Measurements from ENCODE around the gene OSBPL6. TPM values are rescaled to one million over a fixed set of nuclear protein-coding genes. Genes with fewer than 3 reads are reported as not detected.

The OSBPL6 gene
- total RNA-seq, 1 experiment from 2014 or later = 2.3 TPM

DNA sequence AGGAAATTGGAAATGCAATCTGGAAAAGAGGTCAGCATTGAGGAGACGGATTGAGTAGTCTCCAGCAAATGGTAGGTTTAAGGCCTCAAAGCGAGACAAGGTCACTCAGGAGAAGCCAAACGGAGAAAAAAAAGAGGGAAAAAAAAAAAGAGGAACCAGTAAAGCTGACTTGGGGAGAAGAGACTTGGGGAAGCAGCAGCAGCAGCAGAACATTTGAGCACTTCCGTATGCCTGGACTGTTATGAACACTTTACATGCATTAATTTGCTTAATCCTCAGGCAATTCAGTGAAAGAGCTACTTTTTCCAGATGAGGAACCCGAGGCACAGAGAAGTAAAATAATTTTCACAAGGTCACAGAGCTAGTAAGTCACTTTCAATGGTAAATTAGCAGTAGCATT is 81.3 kb downstream of the OSBPL6 start:
- no peak overlapping the region for H3K27ac Mint-ChIP-seq (ENCODE audit: unreplicated experiment)
- H3K9me3 Mint-ChIP-seq (ENCODE audit: low read depth, unreplicated experiment) = no peaks in the 10 kb centered on the region
- peaks cover 19% of the 10 kb centered on the region for H3K4me1 Mint-ChIP-seq (ENCODE audit: low read depth, unreplicated experiment)
- DNase-seq = no peak
- CTCF ChIA-PET = interaction anchor here (0.8 kb wide), 1 partner anchor 19 kb away, joined by 4 read pairs; no protein-coding TSS in a partner anchor
- no peaks in the 10 kb centered on the region for H3K36me3 Mint-ChIP-seq (ENCODE audit: insufficient read depth, unreplicated experiment)
- no peaks in the 10 kb centered on the region for H3K27me3 Mint-ChIP-seq (ENCODE audit: unreplicated experiment)
- H3K4me3 Mint-ChIP-seq (ENCODE audit: low read depth, unreplicated experiment) = no peak overlapping the region
- intact Hi-C loops (cut with micrococcal nuclease; ENCODE audit: unreplicated experiment) = no loop called here
- no TSS peak for BruUV-seq (replicated peaks)
- TF ChIP-seq, protein P1, sequence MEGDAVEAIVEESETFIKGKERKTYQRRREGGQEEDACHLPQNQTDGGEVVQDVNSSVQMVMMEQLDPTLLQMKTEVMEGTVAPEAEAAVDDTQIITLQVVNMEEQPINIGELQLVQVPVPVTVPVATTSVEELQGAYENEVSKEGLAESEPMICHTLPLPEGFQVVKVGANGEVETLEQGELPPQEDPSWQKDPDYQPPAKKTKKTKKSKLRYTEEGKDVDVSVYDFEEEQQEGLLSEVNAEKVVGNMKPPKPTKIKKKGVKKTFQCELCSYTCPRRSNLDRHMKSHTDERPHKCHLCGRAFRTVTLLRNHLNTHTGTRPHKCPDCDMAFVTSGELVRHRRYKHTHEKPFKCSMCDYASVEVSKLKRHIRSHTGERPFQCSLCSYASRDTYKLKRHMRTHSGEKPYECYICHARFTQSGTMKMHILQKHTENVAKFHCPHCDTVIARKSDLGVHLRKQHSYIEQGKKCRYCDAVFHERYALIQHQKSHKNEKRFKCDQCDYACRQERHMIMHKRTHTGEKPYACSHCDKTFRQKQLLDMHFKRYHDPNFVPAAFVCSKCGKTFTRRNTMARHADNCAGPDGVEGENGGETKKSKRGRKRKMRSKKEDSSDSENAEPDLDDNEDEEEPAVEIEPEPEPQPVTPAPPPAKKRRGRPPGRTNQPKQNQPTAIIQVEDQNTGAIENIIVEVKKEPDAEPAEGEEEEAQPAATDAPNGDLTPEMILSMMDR (IDR thresholded peaks at IDR 0.05; ENCODE audit: unreplicated experiment) = no peak

DNA sequence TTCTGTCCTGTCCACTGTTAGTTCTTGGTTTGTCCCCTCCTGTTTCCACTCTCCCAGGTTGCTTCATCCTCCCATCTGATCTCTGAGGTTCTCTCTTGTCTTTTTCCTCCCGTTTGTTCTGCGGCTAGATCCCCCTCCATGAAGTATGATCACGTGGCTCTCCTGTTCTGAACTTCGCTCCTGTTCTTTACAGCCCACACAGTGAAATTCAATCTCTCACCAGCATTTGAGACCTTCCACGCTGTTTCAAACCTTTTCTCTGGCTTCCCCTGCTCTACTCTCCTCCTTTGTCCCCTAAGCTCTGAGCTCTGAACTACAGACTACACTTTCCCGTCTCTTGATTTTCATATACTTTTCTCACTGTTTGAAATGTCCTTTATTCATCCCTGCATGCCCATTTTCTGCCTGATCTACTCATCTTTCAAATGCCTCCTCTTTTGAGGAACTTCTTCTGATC is 83.5 kb downstream of the OSBPL6 start:
- Mint-ChIP-seq H3K27me3 (ENCODE audit: unreplicated experiment) (no peaks in the 10 kb centered on the region), H3K4me3 (ENCODE audit: low read depth, unreplicated experiment) (no peak overlapping the region), H3K4me1 (ENCODE audit: low read depth, unreplicated experiment) (peaks cover 31% of the 10 kb centered on the region), H3K9me3 (ENCODE audit: low read depth, unreplicated experiment) (no peaks in the 10 kb centered on the region), H3K27ac (ENCODE audit: unreplicated experiment) (peak overlapping the region; percentile 28), H3K36me3 (ENCODE audit: insufficient read depth, unreplicated experiment) (no peaks in the 10 kb centered on the region)
- TF ChIP-seq, protein P1 (IDR thresholded peaks at IDR 0.05; ENCODE audit: unreplicated experiment) = no peak
- no TSS peak for BruUV-seq (replicated peaks)
- CTCF ChIA-PET = no interaction called here
- intact Hi-C loops (cut with micrococcal nuclease; ENCODE audit: unreplicated experiment) = no loop called here
- no peak for DNase-seq

DNA sequence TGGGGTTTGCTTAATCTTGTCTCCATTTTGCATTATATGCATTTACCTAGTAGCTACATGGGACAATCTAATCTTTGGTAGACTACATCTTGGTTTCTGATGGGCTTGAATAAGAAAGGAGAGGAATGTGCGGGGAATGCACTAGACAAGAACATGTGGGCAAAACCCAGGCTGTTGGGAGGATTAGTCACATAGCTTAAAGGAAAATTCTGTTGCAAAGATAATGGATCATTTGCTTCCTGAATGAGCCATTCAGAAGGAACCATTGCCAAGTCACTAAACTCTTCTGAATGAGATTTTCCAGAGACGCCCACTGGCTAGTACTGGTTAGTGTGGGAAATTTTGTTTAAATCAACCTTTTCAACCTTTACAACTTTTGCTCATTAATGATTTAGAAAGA is 84.8 kb downstream of the OSBPL6 start:
- Mint-ChIP-seq H3K27me3 (ENCODE audit: unreplicated experiment) (no peaks in the 10 kb centered on the region), H3K4me1 (ENCODE audit: low read depth, unreplicated experiment) (peaks cover 31% of the 10 kb centered on the region), H3K27ac (ENCODE audit: unreplicated experiment) (no peak overlapping the region), H3K9me3 (ENCODE audit: low read depth, unreplicated experiment) (no peaks in the 10 kb centered on the region), H3K36me3 (ENCODE audit: insufficient read depth, unreplicated experiment) (no peaks in the 10 kb centered on the region), H3K4me3 (ENCODE audit: low read depth, unreplicated experiment) (no peak overlapping the region)
- intact Hi-C loops (cut with micrococcal nuclease; ENCODE audit: unreplicated experiment) = no loop called here
- BruUV-seq (replicated peaks) = no TSS peak
- CTCF ChIA-PET = interaction anchor here (0.9 kb wide), 1 partner anchor 15 kb away, joined by 3 read pairs; no protein-coding TSS in a partner anchor
- TF ChIP-seq, protein P1 (IDR thresholded peaks at IDR 0.05; ENCODE audit: unreplicated experiment) = no peak
- no peak for DNase-seq

DNA sequence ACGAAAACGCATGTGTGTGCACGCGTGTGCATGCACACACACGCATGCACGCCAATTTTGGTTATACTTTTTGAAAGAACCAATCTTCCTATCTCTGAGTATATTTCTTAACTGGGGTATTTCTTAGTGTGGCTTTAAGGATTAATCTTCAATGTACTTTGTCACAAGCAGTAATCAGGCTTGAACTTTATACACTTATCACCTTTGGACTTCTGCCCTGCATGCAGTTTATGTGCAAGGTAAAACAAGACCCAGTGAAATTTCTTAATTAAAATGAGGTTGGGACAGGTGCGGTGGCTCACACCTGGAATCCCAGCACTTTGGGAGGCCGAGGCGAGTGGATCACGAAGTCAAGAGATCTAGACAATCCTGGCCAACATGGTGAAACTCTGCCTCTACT is 85.3 kb downstream of the OSBPL6 start:
- no peak for DNase-seq
- H3K36me3 Mint-ChIP-seq (ENCODE audit: insufficient read depth, unreplicated experiment) = no peaks in the 10 kb centered on the region
- no TSS peak for BruUV-seq (replicated peaks)
- H3K4me3 Mint-ChIP-seq (ENCODE audit: low read depth, unreplicated experiment) = no peak overlapping the region
- intact Hi-C loops (cut with micrococcal nuclease; ENCODE audit: unreplicated experiment) = loop anchor here (5.0 kb wide), 1 partner anchor 147 kb away; no protein-coding TSS in a partner anchor
- H3K27ac Mint-ChIP-seq (ENCODE audit: unreplicated experiment) = no peak overlapping the region
- TF ChIP-seq, protein P1 (IDR thresholded peaks at IDR 0.05; ENCODE audit: unreplicated experiment) = no peak
- peaks cover 31% of the 10 kb centered on the region for H3K4me1 Mint-ChIP-seq (ENCODE audit: low read depth, unreplicated experiment)
- CTCF ChIA-PET = no interaction called here
- H3K27me3 Mint-ChIP-seq (ENCODE audit: unreplicated experiment) = no peaks in the 10 kb centered on the region
- H3K9me3 Mint-ChIP-seq (ENCODE audit: low read depth, unreplicated experiment) = no peaks in the 10 kb centered on the region

All from Calu3 (cell line).